ENCODE data around the gene DHX15.

The DHX15 gene

GRCh38 chr4:24547979-24548378 lies 36.4 kb downstream of the DHX15 start:
- TF ChIP-seq TAF1 (IDR thresholded peaks at IDR 0.05; ENCODE audit: low read depth) (no peak), EGR1 (IDR thresholded peaks at IDR 0.05) (no peak), FOXM1 (IDR thresholded peaks at IDR 0.05; ENCODE audit: borderline replicate concordance, low read depth) (no peak), ZBTB7A (IDR thresholded peaks at IDR 0.05; ENCODE audit: low read depth) (no peak), USF1 (IDR thresholded peaks at IDR 0.05) (no peak), NFIC (IDR thresholded peaks at IDR 0.05) (no peak), RAD21 (IDR thresholded peaks at IDR 0.05; ENCODE audit: low read depth) (no peak), CREB1 (IDR thresholded peaks at IDR 0.05; ENCODE audit: low read depth) (no peak), TEAD4 (IDR thresholded peaks at IDR 0.05) (no peak), CEBPB (IDR thresholded peaks at IDR 0.05) (no peak), EP300 (IDR thresholded peaks at IDR 0.05; ENCODE audit: borderline replicate concordance) (no peak), TCF12 (IDR thresholded peaks at IDR 0.05; ENCODE audit: low read depth) (no peak), YY1 (IDR thresholded peaks at IDR 0.05; ENCODE audit: low read depth) (no peak)
- TF ChIP-seq, protein P1, sequence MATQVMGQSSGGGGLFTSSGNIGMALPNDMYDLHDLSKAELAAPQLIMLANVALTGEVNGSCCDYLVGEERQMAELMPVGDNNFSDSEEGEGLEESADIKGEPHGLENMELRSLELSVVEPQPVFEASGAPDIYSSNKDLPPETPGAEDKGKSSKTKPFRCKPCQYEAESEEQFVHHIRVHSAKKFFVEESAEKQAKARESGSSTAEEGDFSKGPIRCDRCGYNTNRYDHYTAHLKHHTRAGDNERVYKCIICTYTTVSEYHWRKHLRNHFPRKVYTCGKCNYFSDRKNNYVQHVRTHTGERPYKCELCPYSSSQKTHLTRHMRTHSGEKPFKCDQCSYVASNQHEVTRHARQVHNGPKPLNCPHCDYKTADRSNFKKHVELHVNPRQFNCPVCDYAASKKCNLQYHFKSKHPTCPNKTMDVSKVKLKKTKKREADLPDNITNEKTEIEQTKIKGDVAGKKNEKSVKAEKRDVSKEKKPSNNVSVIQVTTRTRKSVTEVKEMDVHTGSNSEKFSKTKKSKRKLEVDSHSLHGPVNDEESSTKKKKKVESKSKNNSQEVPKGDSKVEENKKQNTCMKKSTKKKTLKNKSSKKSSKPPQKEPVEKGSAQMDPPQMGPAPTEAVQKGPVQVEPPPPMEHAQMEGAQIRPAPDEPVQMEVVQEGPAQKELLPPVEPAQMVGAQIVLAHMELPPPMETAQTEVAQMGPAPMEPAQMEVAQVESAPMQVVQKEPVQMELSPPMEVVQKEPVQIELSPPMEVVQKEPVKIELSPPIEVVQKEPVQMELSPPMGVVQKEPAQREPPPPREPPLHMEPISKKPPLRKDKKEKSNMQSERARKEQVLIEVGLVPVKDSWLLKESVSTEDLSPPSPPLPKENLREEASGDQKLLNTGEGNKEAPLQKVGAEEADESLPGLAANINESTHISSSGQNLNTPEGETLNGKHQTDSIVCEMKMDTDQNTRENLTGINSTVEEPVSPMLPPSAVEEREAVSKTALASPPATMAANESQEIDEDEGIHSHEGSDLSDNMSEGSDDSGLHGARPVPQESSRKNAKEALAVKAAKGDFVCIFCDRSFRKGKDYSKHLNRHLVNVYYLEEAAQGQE (IDR thresholded peaks at IDR 0.05; ENCODE audit: low read depth) = no peak
- TF ChIP-seq, protein P2, sequence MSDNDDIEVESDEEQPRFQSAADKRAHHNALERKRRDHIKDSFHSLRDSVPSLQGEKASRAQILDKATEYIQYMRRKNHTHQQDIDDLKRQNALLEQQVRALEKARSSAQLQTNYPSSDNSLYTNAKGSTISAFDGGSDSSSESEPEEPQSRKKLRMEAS (IDR thresholded peaks at IDR 0.05) = no peak

- TF ChIP-seq CEBPB (IDR thresholded peaks at IDR 0.05) = no peak
- no peak for TF ChIP-seq NFIC (IDR thresholded peaks at IDR 0.05)
- TF ChIP-seq TAF1 (IDR thresholded peaks at IDR 0.05; ENCODE audit: low read depth) = no peak
- TF ChIP-seq ZBTB7A (IDR thresholded peaks at IDR 0.05; ENCODE audit: low read depth) = no peak
- TF ChIP-seq, protein P1 (IDR thresholded peaks at IDR 0.05; ENCODE audit: low read depth) = no peak
- no peak for TF ChIP-seq TCF12 (IDR thresholded peaks at IDR 0.05; ENCODE audit: low read depth)
- no peak for TF ChIP-seq USF1 (IDR thresholded peaks at IDR 0.05)
- TF ChIP-seq, protein P2 (IDR thresholded peaks at IDR 0.05) = no peak
- TF ChIP-seq EP300 (IDR thresholded peaks at IDR 0.05; ENCODE audit: borderline replicate concordance) = no peak
- no peak for TF ChIP-seq TEAD4 (IDR thresholded peaks at IDR 0.05)
- no peak for TF ChIP-seq CREB1 (IDR thresholded peaks at IDR 0.05; ENCODE audit: low read depth)
- no peak for TF ChIP-seq YY1 (IDR thresholded peaks at IDR 0.05; ENCODE audit: low read depth)
- TF ChIP-seq RAD21 (IDR thresholded peaks at IDR 0.05; ENCODE audit: low read depth) = no peak
Measured at GRCh38 chr4:24544208-24544988, 40.0 kb downstream of the DHX15 start.

GRCh38 chr4:24537025-24537424 lies 47.3 kb downstream of the DHX15 start:
- TF ChIP-seq RAD21 (IDR thresholded peaks at IDR 0.05; ENCODE audit: low read depth) (no peak), USF1 (IDR thresholded peaks at IDR 0.05) (no peak), FOXM1 (IDR thresholded peaks at IDR 0.05; ENCODE audit: borderline replicate concordance, low read depth) (no peak), EP300 (IDR thresholded peaks at IDR 0.05; ENCODE audit: borderline replicate concordance) (no peak)
- TF ChIP-seq, protein P1 (IDR thresholded peaks at IDR 0.05; ENCODE audit: low read depth) = no peak

DNA sequence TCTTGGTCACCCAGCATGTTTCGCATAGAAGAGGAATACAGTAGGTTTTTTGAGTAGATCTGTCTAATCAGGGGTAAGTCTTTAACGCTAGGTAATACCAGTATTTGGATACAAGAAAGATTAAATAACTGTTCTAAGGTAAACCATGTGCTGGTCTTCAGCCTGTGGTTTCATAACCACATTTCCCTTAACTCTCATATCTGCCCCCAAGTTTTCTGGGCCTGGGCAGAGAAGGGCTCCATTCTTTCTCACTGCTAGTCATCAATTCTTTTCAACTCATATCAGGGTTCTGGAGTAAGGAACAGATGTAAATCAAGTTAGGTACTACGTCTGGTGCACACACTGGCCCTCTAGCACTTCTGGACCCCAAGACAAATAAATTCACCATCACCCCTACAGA lies 49.0 kb downstream of the DHX15 start:
- TF ChIP-seq ZBTB7A (IDR thresholded peaks at IDR 0.05; ENCODE audit: low read depth) = no peak
- TF ChIP-seq, protein P2 (IDR thresholded peaks at IDR 0.05) = no peak
- TF ChIP-seq FOXM1 (IDR thresholded peaks at IDR 0.05; ENCODE audit: borderline replicate concordance, low read depth) = no peak
- no peak for TF ChIP-seq EGR1 (IDR thresholded peaks at IDR 0.05)
- no peak for TF ChIP-seq TEAD4 (IDR thresholded peaks at IDR 0.05)
- TF ChIP-seq YY1 (IDR thresholded peaks at IDR 0.05; ENCODE audit: low read depth) = no peak
- no peak for TF ChIP-seq EP300 (IDR thresholded peaks at IDR 0.05; ENCODE audit: borderline replicate concordance)
- no peak for TF ChIP-seq USF1 (IDR thresholded peaks at IDR 0.05)
- TF ChIP-seq NFIC (IDR thresholded peaks at IDR 0.05) = no peak
- TF ChIP-seq, protein P1 (IDR thresholded peaks at IDR 0.05; ENCODE audit: low read depth) = no peak
- no peak for TF ChIP-seq CEBPB (IDR thresholded peaks at IDR 0.05)
- no peak for TF ChIP-seq RAD21 (IDR thresholded peaks at IDR 0.05; ENCODE audit: low read depth)
- TF ChIP-seq CREB1 (IDR thresholded peaks at IDR 0.05; ENCODE audit: low read depth) = no peak
- TF ChIP-seq TCF12 (IDR thresholded peaks at IDR 0.05; ENCODE audit: low read depth) = no peak
- TF ChIP-seq TAF1 (IDR thresholded peaks at IDR 0.05; ENCODE audit: low read depth) = no peak
